Transverse colon (tissue), 4 donors: ENCODE results near the gene GPR107. TPM values are rescaled to one million over a fixed set of nuclear protein-coding genes. Genes with fewer than 3 reads are reported as not detected.

Experiments used
- DNase-seq: peaks from one replicate; pipeline ENCODE4 v3.0.0-alpha.2; 2019
- H3K27ac ChIP-seq, 4 donors: fragments of 200-600 bp; sonication (generic); 2 replicates each; pipeline ENCODE4 v1.5.1; 2016 to 2018; ENCODE audit warnings: inconsistent platforms in 4 of 4
- H3K27me3 ChIP-seq: fragments of 200-600 bp; sonication (generic); 2 replicates; pipeline ENCODE4 v1.5.1; 2017; ENCODE audit warnings: inconsistent platforms
- H3K36me3 ChIP-seq, 4 donors: fragments of 200-600 bp; sonication (generic); 2 replicates each; pipeline ENCODE4 v1.5.1; 2017 to 2019; ENCODE audit warnings: inconsistent platforms in 4 of 4
- H3K4me1 ChIP-seq, 4 donors: fragments of 200-600 bp; sonication (generic); 2 replicates each; pipeline ENCODE4 v1.5.1; 2017 to 2020; ENCODE audit warnings: inconsistent platforms in 4 of 4
- H3K4me3 ChIP-seq, 4 donors: fragments of 200-600 bp; sonication (generic); 1 replicate in 1 of 4; 2 replicates in 3 of 4; pipeline versions ENCODE4 v1.5.1 to v1.6.1; 2017 to 2019; ENCODE audit warnings: inconsistent platforms in 4 of 4
- H3K9me3 ChIP-seq, 2 donors: fragments of 200-600 bp; sonication (generic); 2 replicates each; pipeline ENCODE4 v1.5.1; 2017 to 2019; ENCODE audit warnings: inconsistent platforms in 2 of 2
- EP300 ChIP-seq: sonication (generic); formaldehyde crosslinking; IDR thresholded peaks from one replicate; pipeline ENCODE4 v1.6.1; 2017; ENCODE audit warnings: antibody characterized with exemption, low read depth
- POLR2A ChIP-seq: fragments of 450-650 bp; IDR thresholded peaks from one replicate; pipeline ENCODE4 v1.6.1; 2016; ENCODE audit warnings: antibody characterized with exemption, mild to moderate bottlenecking, moderate library complexity
- POLR2AphosphoS5 ChIP-seq, 3 donors: sonication (generic); formaldehyde crosslinking; IDR thresholded peaks; one replicate each; pipeline ENCODE4 v1.6.1; 2016; ENCODE audit warnings: antibody characterized with exemption in 3 of 3
- WGBS, 2 donors: methylation state at CpG; one replicate each; pipeline ENCODE4 v1.1.5; 2018; ENCODE audit warnings: low coverage in 1 of 2; 5-methylcytosine and 5-hydroxymethylcytosine counted together
- in situ Hi-C, 4 donors: fragments of 200-750 bp; cut with MboI; loops; one replicate each; pipeline versions ENCODE4 v1.15.0 to v1.15.1; 2017; ENCODE audit warnings: low sequenced_read_pairs in 3 of 4, low pct_ligation_motif_present in 1 of 4, low pct_unique_long_range_greater_than_20kb in 1 of 4
- intact Hi-C: fragments of 100-400 bp; cut with DNase I; formaldehyde crosslinking; loops from one replicate; pipeline ENCODE4 v1.15.1; 2023; ENCODE audit warnings: low total_unique reads
- total RNA-seq, 4 donors: library from RNA; depleted of rRNA; stranded (reverse); fragments of >200 nt; gene quantifications; one replicate each; pipeline ENCODE4 v1.1.0, GENCODE V29; 2016
- TF ChIP-seq, protein P1 (sequence below), 5 experiments: fragments of 200-600 bp in 3 of 5; fragments of 450-650 bp in 2 of 5; sonication (generic) in 3 of 5; IDR thresholded peaks; 1 replicate in 2 of 5; 2 replicates in 3 of 5; pipeline ENCODE4 v1.5.1; 2016 to 2017; ENCODE audit warnings: antibody characterized with exemption in 5 of 5, inconsistent platforms in 3 of 5, mild to moderate bottlenecking in 2 of 5, moderate library complexity in 1 of 5

GPR107 gene
- total RNA-seq, 4 donors from 2014 or later, result 25.7 to 33.7 (median 32.7) TPM

DNA sequence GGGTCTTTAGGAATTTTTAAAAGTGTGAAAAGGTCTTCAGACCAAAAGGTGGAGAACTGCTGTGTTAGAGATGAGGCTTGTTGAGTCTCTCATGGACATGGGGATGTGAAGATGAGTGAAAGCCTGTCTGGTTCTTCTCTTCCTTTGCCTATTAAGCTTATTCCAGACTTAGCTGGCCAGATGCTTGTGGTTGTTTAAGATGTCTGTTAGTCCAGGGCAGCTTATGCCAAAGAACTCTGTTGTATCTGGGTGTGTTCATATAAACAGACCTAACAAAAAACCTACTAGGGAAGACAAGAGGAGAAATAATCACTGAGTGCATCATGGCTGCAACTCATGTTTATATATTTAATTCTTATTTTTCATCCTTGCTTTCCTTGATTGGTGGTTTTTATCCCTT is 61.0 kb downstream of the GPR107 start:
- intact Hi-C loops, result loop anchor here (5.0 kb wide), 1 partner anchor 78 kb away; no protein-coding TSS in a partner anchor
- no peak overlapping the region for H3K4me3 ChIP-seq
- H3K27ac ChIP-seq, result peak overlapping the region; percentile 34 to 84 (median 81)
- no peaks in the 10 kb centered on the region for H3K27me3 ChIP-seq
- H3K36me3 ChIP-seq, result peaks cover 0 to 3% (median 0%) of the 10 kb centered on the region in 4 donors
- DNase-seq, result no peak
- H3K9me3 ChIP-seq, result no peaks in the 10 kb centered on the region
- in situ Hi-C loops, result loop anchor here in 3 of 4 donors (5.0 to 25.0 kb wide), 4 partner anchors 120 to 223 kb away; no protein-coding TSS in a partner anchor
- TF ChIP-seq POLR2AphosphoS5 (IDR thresholded peaks at IDR 0.05), result no peak
- TF ChIP-seq, protein P1, sequence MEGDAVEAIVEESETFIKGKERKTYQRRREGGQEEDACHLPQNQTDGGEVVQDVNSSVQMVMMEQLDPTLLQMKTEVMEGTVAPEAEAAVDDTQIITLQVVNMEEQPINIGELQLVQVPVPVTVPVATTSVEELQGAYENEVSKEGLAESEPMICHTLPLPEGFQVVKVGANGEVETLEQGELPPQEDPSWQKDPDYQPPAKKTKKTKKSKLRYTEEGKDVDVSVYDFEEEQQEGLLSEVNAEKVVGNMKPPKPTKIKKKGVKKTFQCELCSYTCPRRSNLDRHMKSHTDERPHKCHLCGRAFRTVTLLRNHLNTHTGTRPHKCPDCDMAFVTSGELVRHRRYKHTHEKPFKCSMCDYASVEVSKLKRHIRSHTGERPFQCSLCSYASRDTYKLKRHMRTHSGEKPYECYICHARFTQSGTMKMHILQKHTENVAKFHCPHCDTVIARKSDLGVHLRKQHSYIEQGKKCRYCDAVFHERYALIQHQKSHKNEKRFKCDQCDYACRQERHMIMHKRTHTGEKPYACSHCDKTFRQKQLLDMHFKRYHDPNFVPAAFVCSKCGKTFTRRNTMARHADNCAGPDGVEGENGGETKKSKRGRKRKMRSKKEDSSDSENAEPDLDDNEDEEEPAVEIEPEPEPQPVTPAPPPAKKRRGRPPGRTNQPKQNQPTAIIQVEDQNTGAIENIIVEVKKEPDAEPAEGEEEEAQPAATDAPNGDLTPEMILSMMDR (IDR thresholded peaks at IDR 0.05), result no peak
- TF ChIP-seq POLR2A, result no peak
- no peak for TF ChIP-seq EP300
- peaks cover 0 to 24% (median 16%) of the 10 kb centered on the region in 4 donors for H3K4me1 ChIP-seq

DNA sequence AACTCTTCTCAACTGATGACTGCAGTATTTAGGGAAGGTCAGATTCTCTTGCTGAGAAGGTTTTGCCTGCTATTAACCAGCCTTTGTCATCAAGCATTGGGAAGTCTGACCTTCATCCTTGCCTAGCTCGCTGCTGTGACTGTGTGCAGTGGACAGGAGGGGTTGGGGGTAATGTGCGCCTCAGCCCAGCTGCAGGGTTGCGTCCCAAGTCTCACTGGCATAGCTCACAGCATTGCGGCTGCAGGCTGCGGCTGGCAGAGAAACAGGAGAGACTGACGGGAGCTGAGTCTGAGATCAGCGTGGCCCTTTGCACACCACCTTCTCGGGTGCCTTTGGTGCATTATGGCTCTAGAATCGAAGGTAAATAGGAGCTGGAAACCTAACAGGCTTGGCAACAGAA is 62.6 kb downstream of the GPR107 start:
- WGBS, 2 donors, result 73 to 100% methylated on average over 2 to 9 of the region's 9 CpGs
- peak overlapping the region; percentile 59 to 84 (median 81) for H3K27ac ChIP-seq
- DNase-seq, result no peak
- in situ Hi-C loops, result loop anchor here in 3 of 4 donors (10.0 to 25.0 kb wide), 3 partner anchors 118 to 221 kb away; no protein-coding TSS in a partner anchor
- H3K27me3 ChIP-seq, result no peaks in the 10 kb centered on the region
- intact Hi-C loops, result loop anchor here (5.0 kb wide), 1 partner anchor 76 kb away; no protein-coding TSS in a partner anchor
- no peaks in the 10 kb centered on the region for H3K9me3 ChIP-seq
- peaks cover 0 to 3% (median 0%) of the 10 kb centered on the region in 4 donors for H3K36me3 ChIP-seq
- H3K4me1 ChIP-seq, result peaks cover 0 to 24% (median 16%) of the 10 kb centered on the region in 4 donors
- TF ChIP-seq POLR2A (no peak), POLR2AphosphoS5 (IDR thresholded peaks at IDR 0.05) (no peak), EP300 (no peak)
- TF ChIP-seq, protein P1 (IDR thresholded peaks at IDR 0.05), result no peak
- no peak overlapping the region for H3K4me3 ChIP-seq

DNA sequence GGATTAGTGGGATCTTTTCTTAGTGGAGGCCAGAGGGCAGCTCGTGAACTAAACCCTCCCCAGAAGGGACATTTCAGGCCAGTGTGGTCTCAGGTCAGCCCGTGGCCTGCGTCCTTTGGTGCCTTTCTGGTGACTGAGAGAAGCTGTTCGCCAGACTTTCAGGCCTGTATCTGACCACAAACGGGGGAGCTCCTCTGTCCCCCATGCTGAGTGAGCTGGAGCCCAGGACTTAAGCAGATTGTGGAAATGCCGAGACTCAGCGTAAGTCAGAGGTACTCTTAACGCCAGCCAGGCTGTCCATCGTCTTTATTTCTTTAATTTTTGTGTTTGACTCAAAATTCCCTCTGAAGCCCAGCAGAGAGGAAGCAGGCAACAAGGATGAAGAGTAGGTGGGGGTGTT is 63.7 kb downstream of the GPR107 start:
- 94% methylated on average over 9 of the region's 9 CpGs; no CpG with 5 or more reads in 1 of the 2 donors for WGBS, 2 donors
- in situ Hi-C loops (loop anchor here in 3 of 4 donors (10.0 to 25.0 kb wide), 3 partner anchors 117 to 220 kb away; no protein-coding TSS in a partner anchor), intact Hi-C loops (loop anchor here (5.0 kb wide), 1 partner anchor 75 kb away; no protein-coding TSS in a partner anchor)
- Histone ChIP-seq H3K4me3 (no peak overlapping the region), H3K27me3 (no peaks in the 10 kb centered on the region), H3K27ac (peak overlapping the region; percentile 59 to 84 (median 81)), H3K4me1 (peaks cover 0 to 23% (median 16%) of the 10 kb centered on the region in 4 donors), H3K36me3 (peaks cover 0 to 3% (median 0%) of the 10 kb centered on the region in 4 donors), H3K9me3 (no peaks in the 10 kb centered on the region)
- no peak for DNase-seq
- TF ChIP-seq EP300 (no peak), POLR2A (no peak), POLR2AphosphoS5 (IDR thresholded peaks at IDR 0.05) (no peak)
- TF ChIP-seq, protein P1 (IDR thresholded peaks at IDR 0.05), result no peak

DNA sequence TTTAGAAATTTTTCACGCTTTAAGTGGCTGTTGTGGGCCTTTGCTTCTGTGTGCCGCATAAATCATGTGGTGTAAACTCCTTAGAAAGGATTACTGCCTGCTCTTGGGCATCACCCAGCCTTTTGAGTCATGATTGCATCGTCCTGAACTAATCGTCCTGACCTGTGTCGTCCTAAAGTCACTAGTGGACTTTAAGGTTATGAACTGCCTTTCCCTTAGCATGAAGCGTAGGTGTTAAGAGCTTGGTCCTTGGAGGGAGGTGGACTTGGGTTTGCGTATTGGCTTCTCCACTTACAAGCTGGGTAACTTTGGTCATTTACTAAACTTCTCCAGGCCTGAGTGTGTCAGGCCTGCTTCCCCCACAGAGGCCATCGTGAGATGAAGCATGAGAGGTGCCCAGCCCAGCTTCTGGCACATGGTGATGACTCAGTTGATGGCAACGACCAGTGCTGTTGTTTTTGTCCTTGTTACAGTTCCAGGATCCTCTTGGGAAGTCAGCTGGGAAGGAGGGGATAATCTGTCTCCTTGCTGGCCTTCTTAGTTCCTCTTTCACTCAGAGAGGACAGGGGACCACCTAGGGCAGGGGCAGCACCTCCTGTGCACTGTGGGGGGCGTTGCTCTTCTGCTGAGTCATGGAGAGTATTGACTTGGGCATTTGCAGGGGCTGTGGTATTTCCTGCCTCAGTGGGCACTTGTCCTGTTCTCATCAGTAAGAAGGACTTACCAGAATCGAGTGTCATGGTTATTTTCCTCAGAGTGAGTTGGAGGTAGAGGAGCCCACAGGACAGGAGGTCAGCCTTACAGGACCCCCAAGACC is 64.3 kb downstream of the GPR107 start:
- Histone ChIP-seq H3K27ac (peak overlapping the region; percentile 59 to 84 (median 81)), H3K36me3 (peaks cover 0 to 3% (median 0%) of the 10 kb centered on the region in 4 donors), H3K9me3 (no peaks in the 10 kb centered on the region), H3K4me1 (peaks cover 0 to 21% (median 15%) of the 10 kb centered on the region in 4 donors), H3K4me3 (no peak overlapping the region), H3K27me3 (no peaks in the 10 kb centered on the region)
- in situ Hi-C loops, result loop anchor here in 3 of 4 donors (10.0 to 25.0 kb wide), 3 partner anchors 117 to 219 kb away; no protein-coding TSS in a partner anchor
- intact Hi-C loops, result loop anchor here (5.0 kb wide), 1 partner anchor 74 kb away; no protein-coding TSS in a partner anchor
- WGBS, 2 donors, result 69 to 70% methylated on average over 4 to 10 of the region's 11 CpGs
- TF ChIP-seq EP300, result no peak
- TF ChIP-seq, protein P1 (IDR thresholded peaks at IDR 0.05), result no peak
- TF ChIP-seq POLR2AphosphoS5 (IDR thresholded peaks at IDR 0.05), result no peak
- TF ChIP-seq POLR2A, result no peak
- DNase-seq, result no peak
